Fibroblast of mammary gland (primary cell): ENCODE data around the gene PRG3.
"Not testable (repeated sequence)": the region's sequence is repeated elsewhere in the genome, so short reads cannot be mapped to it uniquely, and the experiment has no call there.

Experiments
- DNase-seq: peaks from one replicate; pipeline ENCODE4 v3.0.0-alpha.2; 2010; ENCODE audit warnings: low read depth
- H3K4me3 ChIP-seq: 2 replicates; pipeline ENCODE4 v1.5.1; 2011; ENCODE audit warnings: low read depth, mild to moderate bottlenecking, low read length, moderate library complexity; ENCODE audit not compliant: control insufficient read depth
- CTCF ChIP-seq: conservative IDR thresholded peaks from 2 replicates; pipeline ENCODE4 v1.5.1; 2011; ENCODE audit warnings: low read depth, low read length, inconsistent platforms; ENCODE audit not compliant: control insufficient read depth, insufficient read depth

Gene PRG3

GRCh38 chr11:57361926-57362325 lies 19.0 kb downstream of the PRG3 start:
- TF ChIP-seq CTCF: no peak
- no peak overlapping the region for H3K4me3 ChIP-seq
- no peak for DNase-seq

- DNase-seq, H3K4me3 ChIP-seq: not testable (repeated sequence)
Observed at GRCh38 chr11:57361420-57361819, 19.5 kb downstream of the PRG3 start.

GRCh38 chr11:57360991-57361390 lies 20.0 kb downstream of the PRG3 start:
- DNase-seq: no peak
- no peak overlapping the region for H3K4me3 ChIP-seq
- TF ChIP-seq CTCF: no peak

GRCh38 chr11:57359896-57360690 lies 20.9 kb downstream of the PRG3 start:
- no peak for DNase-seq
- TF ChIP-seq CTCF: no peak
- no peak overlapping the region for H3K4me3 ChIP-seq

GRCh38 chr11:57359396-57359795 lies 21.6 kb downstream of the PRG3 start:
- no peak for TF ChIP-seq CTCF
- H3K4me3 ChIP-seq: no peak overlapping the region
- no peak for DNase-seq

GRCh38 chr11:57358991-57359390 lies 22.0 kb downstream of the PRG3 start:
- H3K4me3 ChIP-seq: no peak overlapping the region
- no peak for DNase-seq
- TF ChIP-seq CTCF: no peak

- no peak for TF ChIP-seq CTCF
- no peak overlapping the region for H3K4me3 ChIP-seq
- peak; percentile 23 for DNase-seq
Observed at GRCh38 chr11:57358543-57358961, 22.4 kb downstream of the PRG3 start.
